HG03280 (cell line): ENCODE measurements around the gene ASB14.
"Not testable (repeated sequence)": the region's sequence is repeated elsewhere in the genome, so short reads cannot be mapped to it uniquely, and the experiment has no call there.

Experiments
- ATAC-seq: cut with Tn5 transposase; IDR thresholded peaks from one replicate; pipeline ENCODE4 v1.9.1; 2021; ENCODE audit warnings: mild to moderate bottlenecking, moderate library complexity; ENCODE audit not compliant: unreplicated experiment

Gene ASB14

GRCh38 chr3:57292159-57292896 is at the start of gene ASB14:
Gene ASB14, minus strand, starts transcription at chr3:57292685. Its CDS starts 652 bp downstream, at chr3:57292033.
- no peak for ATAC-seq

- not testable (repeated sequence) for ATAC-seq
Observed at GRCh38 chr3:57339071-57339642, 46.7 kb upstream of the ASB14 start.

GRCh38 chr3:57338272-57339070 is 46.0 kb upstream of the ASB14 start:
- ATAC-seq, result not testable (repeated sequence)

GRCh38 chr3:57335283-57335938 is 42.9 kb upstream of the ASB14 start:
- ATAC-seq, result no peak

GRCh38 chr3:57331078-57331610 is 38.7 kb upstream of the ASB14 start:
- no peak for ATAC-seq

- not testable (repeated sequence) for ATAC-seq
Observed at GRCh38 chr3:57326498-57326897, 34.0 kb upstream of the ASB14 start.

- no peak for ATAC-seq
Observed at GRCh38 chr3:57314204-57314603, 21.7 kb upstream of the ASB14 start.

GRCh38 chr3:57309769-57310360 is 17.4 kb upstream of the ASB14 start:
- no peak for ATAC-seq

GRCh38 chr3:57303520-57303919 is 11.0 kb upstream of the ASB14 start:
- ATAC-seq, result not testable (repeated sequence)

- ATAC-seq, result no peak
Observed at GRCh38 chr3:57298041-57298440, 5.6 kb upstream of the ASB14 start.

GRCh38 chr3:57292897-57293526 is 527 bp upstream of the ASB14 start:
- no peak for ATAC-seq

- ATAC-seq, result no peak
Observed at GRCh38 chr3:57288403-57288802, 4.1 kb downstream of the ASB14 start.

GRCh38 chr3:57287205-57287604 is 5.3 kb downstream of the ASB14 start:
- no peak for ATAC-seq

GRCh38 chr3:57283334-57283733 is 9.2 kb downstream of the ASB14 start:
- no peak for ATAC-seq

GRCh38 chr3:57281715-57282114 is 10.8 kb downstream of the ASB14 start:
- ATAC-seq, result no peak

- ATAC-seq, result no peak
Observed at GRCh38 chr3:57279685-57280084, 12.8 kb downstream of the ASB14 start.

GRCh38 chr3:57278237-57278636 is 14.2 kb downstream of the ASB14 start:
- ATAC-seq, result no peak

GRCh38 chr3:57275393-57275792 is 17.1 kb downstream of the ASB14 start:
- ATAC-seq, result no peak

- no peak for ATAC-seq
Observed at GRCh38 chr3:57274845-57275244, 17.6 kb downstream of the ASB14 start.

- ATAC-seq, result no peak
Observed at GRCh38 chr3:57268416-57268815, 24.1 kb downstream of the ASB14 start.
